CD4-positive, alpha-beta T cell (primary cell): ENCODE measurements around the gene ANKRD28. TPM values are rescaled to one million over a fixed set of nuclear protein-coding genes. Genes with fewer than 3 reads are reported as not detected.

Source experiments
- ATAC-seq: fragments of 200-7000 bp; cut with Tn5 transposase; one replicate; pipeline ENCODE4 v1.10.0; 2022; ENCODE audit warnings: mild to moderate bottlenecking; ENCODE audit not compliant: poor library complexity
- CTCF ChIA-PET: fragments of 350-600 bp; sonication (Branson Sonifier 250); formaldehyde crosslinking; loops from one replicate; lab custom pipeline; 2021; ENCODE audit warnings: antibody characterized with exemption, inconsistent platforms; lab: Charles Lee
- POLR2A ChIA-PET: fragments of 350-600 bp; sonication (Branson Sonifier 250); formaldehyde crosslinking; loops from one replicate; lab custom pipeline; 2021; ENCODE audit warnings: antibody characterized with exemption, inconsistent platforms; lab: Charles Lee
- DNase-seq, 14 experiments: peaks; one replicate each; pipeline ENCODE4 v3.0.0-alpha.2; 2013 to 2020; ENCODE audit warnings: mixed read lengths in 2 of 14
- H3K27ac ChIP-seq, 2 donors: one replicate each; pipeline versions ENCODE4 v1.5.1 to v1.7.0; 2013; ENCODE audit warnings: low read length in 2 of 2, low read depth in 1 of 2, mild to moderate bottlenecking in 1 of 2
- H3K27me3 ChIP-seq, 2 experiments: 1 replicate in 1 of 2; 2 replicates in 1 of 2; pipeline versions ENCODE4 v1.6.1 to v1.7.0; 2013; ENCODE audit warnings: low read length in 2 of 2, control low read depth in 1 of 2, mild to moderate bottlenecking in 1 of 2, moderate library complexity in 1 of 2; ENCODE audit not compliant: insufficient read depth in 2 of 2, control insufficient read depth in 1 of 2
- H3K36me3 ChIP-seq: one replicate; pipeline ENCODE4 v1.6.1; 2013; ENCODE audit warnings: low read length, control low read depth; ENCODE audit not compliant: insufficient read depth
- H3K4me1 ChIP-seq: one replicate; pipeline ENCODE4 v1.6.1; 2013; ENCODE audit warnings: low read length, control low read depth; ENCODE audit not compliant: insufficient read depth
- H3K4me3 ChIP-seq: one replicate; pipeline ENCODE4 v1.5.1; 2013; ENCODE audit warnings: mild to moderate bottlenecking, low read length, moderate library complexity
- H3K9me3 ChIP-seq, 2 experiments: 1 replicate in 1 of 2; 2 replicates in 1 of 2; pipeline versions ENCODE4 v1.6.1 to v1.7.0; 2013; ENCODE audit warnings: low read length in 2 of 2, mild to moderate bottlenecking in 2 of 2, control low read depth in 1 of 2, moderate library complexity in 1 of 2; ENCODE audit not compliant: control insufficient read depth in 1 of 2, insufficient read depth in 1 of 2
- H3K27ac Mint-ChIP-seq: one replicate; pipeline ENCODE4 v1.8.0; 2020; ENCODE audit warnings: mixed read lengths
- H3K27me3 Mint-ChIP-seq: one replicate; pipeline ENCODE4 v1.8.0; 2021; ENCODE audit warnings: mixed read lengths
- H3K36me3 Mint-ChIP-seq: one replicate; pipeline ENCODE4 v1.8.0; 2021; ENCODE audit warnings: low read depth, mixed read lengths
- H3K4me1 Mint-ChIP-seq: one replicate; pipeline ENCODE4 v1.8.0; 2021; ENCODE audit warnings: low read depth, mixed read lengths
- H3K4me3 Mint-ChIP-seq: one replicate; pipeline ENCODE4 v1.8.0; 2020; ENCODE audit warnings: mild to moderate bottlenecking, mixed read lengths
- H3K9me3 Mint-ChIP-seq: one replicate; pipeline ENCODE4 v1.8.0; 2020; ENCODE audit warnings: mixed read lengths
- CTCF ChIP-seq: fragments of 200-600 bp; IDR thresholded peaks from one replicate; pipeline ENCODE4 v1.8.0; 2022; ENCODE audit warnings: antibody characterized with exemption, mild to moderate bottlenecking
- intact Hi-C, 2 experiments: fragments of 100-400 bp; cut with DNase I in 1 of 2; cut with micrococcal nuclease in 1 of 2; formaldehyde crosslinking; loops; one replicate each; pipeline versions ENCODE4 v1.15.1 to v1.9.0; 2023 to 2025; cut with DNase I, micrococcal nuclease
- total RNA-seq, 174 experiments: library from RNA in 2 of 174; stranded (reverse) in 2 of 174; gene quantifications; one replicate each; pipeline ENCODE4 v1.2.3 and lab custom pipeline; 2021 to 2026

The ANKRD28 gene
- total RNA-seq, 2 experiments from 2014 or later, result 36.6 to 43.1 TPM

GRCh38 chr3:15800327-15800726 is 2.5 kb upstream of the ANKRD28 start:
- H3K27ac ChIP-seq, result peak overlapping the region in 1 of 2 donors; percentile 26
- ATAC-seq (no peak), DNase-seq (no peak)
- peaks cover 11% of the 10 kb centered on the region for H3K4me1 ChIP-seq
- peaks cover 4% of the 10 kb centered on the region for H3K36me3 Mint-ChIP-seq
- H3K27me3 ChIP-seq, result no peaks in the 10 kb centered on the region
- intact Hi-C loops, result loop anchor here in 1 of 2 experiments (5.0 kb wide), 1 partner anchor 33 kb away; no protein-coding TSS in a partner anchor
- no peak overlapping the region for H3K27ac Mint-ChIP-seq
- H3K4me3 Mint-ChIP-seq, result no peak overlapping the region
- no peaks in the 10 kb centered on the region for H3K9me3 ChIP-seq
- peaks cover 90% of the 10 kb centered on the region for H3K4me1 Mint-ChIP-seq
- CTCF ChIA-PET, result no interaction called here
- TF ChIP-seq CTCF, result no peak
- H3K4me3 ChIP-seq, result no peak overlapping the region
- POLR2A ChIA-PET, result no interaction called here
- H3K36me3 ChIP-seq, result no peaks in the 10 kb centered on the region
- H3K27me3 Mint-ChIP-seq, result no peaks in the 10 kb centered on the region
- H3K9me3 Mint-ChIP-seq, result no peaks in the 10 kb centered on the region

DNA sequence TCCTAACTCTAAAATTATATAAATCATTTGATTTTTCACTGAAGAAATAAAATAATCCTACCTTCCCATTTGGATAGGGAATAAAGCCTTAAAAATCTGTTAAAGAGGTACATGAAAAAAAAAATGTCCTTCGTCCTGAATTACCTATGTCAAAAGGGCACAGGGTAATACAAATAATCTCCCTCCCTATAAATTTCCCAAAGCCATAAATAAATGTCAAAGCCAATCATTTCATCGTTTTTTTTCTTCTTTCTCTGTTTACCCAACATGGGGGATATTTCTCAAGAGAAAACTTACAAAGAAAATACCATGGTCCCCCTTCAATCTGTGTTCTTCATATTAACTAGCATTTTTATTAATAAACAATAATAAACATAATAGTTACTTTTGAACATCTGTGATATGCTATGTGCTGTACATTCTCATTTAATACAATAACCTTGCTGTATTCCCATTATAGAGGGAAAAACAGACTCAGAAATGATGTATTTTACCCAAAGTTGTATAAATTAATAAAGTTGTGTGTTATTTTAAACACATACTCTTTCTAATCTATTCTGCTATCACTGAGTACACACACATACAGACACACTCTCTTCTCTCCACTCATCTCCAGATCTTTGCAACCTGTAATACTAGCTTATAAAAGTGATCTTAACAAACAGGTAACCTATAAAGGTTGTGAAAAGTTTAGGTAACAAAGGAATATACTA is 910 bp upstream of the ANKRD28 start:
- intact Hi-C loops, result no loop called here
- Mint-ChIP-seq H3K36me3 (peaks cover 12% of the 10 kb centered on the region), H3K27me3 (no peaks in the 10 kb centered on the region), H3K4me3 (no peak overlapping the region), H3K27ac (no peak overlapping the region), H3K9me3 (no peaks in the 10 kb centered on the region), H3K4me1 (peaks cover 87% of the 10 kb centered on the region)
- H3K4me3 ChIP-seq, result no peak overlapping the region
- ChIA-PET POLR2A (no interaction called here), CTCF (interaction anchor here (1.2 kb wide), 1 partner anchor 197 kb away, joined by 3 read pairs; the partner anchor contains the start of genes BTD and HACL1)
- no peak for TF ChIP-seq CTCF
- no peaks in the 10 kb centered on the region for H3K9me3 ChIP-seq
- peaks cover 5% of the 10 kb centered on the region for H3K36me3 ChIP-seq
- ATAC-seq (no peak), DNase-seq (no peak)
- no peaks in the 10 kb centered on the region for H3K27me3 ChIP-seq
- H3K4me1 ChIP-seq, result peaks cover 8% of the 10 kb centered on the region
- H3K27ac ChIP-seq, result no peak overlapping the region

DNA sequence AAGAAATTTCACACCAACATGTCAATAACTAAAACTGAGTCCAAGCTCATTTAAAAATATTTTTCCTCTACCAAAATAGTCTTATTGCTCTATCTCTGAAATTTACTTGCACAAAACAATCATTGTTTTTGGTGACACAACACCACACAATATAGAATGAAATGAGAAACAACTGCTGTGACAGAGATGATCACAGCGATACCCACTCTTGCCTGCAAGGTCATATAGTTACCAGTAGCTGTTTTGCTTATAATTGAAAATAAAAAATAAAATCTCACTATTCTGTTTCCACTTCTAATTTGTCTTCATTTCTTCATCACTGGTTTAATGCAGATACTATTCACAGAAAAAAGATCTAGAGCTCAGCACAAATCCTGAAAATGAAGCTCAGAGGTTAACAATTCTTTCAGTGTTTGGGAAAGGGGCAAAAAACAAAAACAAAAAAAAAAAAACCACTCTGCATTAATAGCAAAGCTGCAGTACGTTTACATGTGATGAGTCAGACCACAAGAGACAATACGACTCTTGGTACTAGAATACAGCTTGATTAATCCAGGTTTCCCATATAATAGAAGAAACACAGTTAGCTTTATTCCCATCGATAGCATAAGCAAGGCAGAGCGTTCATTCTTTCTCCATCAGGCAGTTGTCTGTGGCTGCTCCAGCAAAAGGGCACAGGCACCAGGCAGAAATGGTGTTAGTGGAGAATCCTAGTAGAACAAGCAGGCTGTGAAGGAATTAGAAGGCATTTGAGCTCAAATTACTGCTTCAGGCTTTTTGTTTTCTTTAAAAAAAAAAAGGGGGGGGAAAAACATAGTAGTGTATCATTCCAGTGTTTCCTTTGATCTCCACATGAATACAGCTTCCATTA is 773 bp downstream of the ANKRD28 start:
- ATAC-seq (peak; percentile 33), DNase-seq (peak in 2 of 14 experiments; percentile 50 to 53)
- H3K27ac ChIP-seq, result peak overlapping the region; percentile 21 to 73
- H3K4me3 ChIP-seq, result peak overlapping the region; percentile 48
- TF ChIP-seq CTCF, result no peak
- peaks cover 5% of the 10 kb centered on the region for H3K36me3 ChIP-seq
- intact Hi-C loops, result no loop called here
- Mint-ChIP-seq H3K27ac (peak overlapping the region; percentile 70), H3K36me3 (peaks cover 24% of the 10 kb centered on the region), H3K9me3 (no peaks in the 10 kb centered on the region), H3K27me3 (no peaks in the 10 kb centered on the region), H3K4me1 (peaks cover 80% of the 10 kb centered on the region), H3K4me3 (peak overlapping the region; percentile 80)
- H3K9me3 ChIP-seq, result no peaks in the 10 kb centered on the region
- H3K27me3 ChIP-seq, result no peaks in the 10 kb centered on the region
- POLR2A ChIA-PET, result interaction anchor here (0.8 to 1.1 kb wide), 3 partner anchors 14 to 195 kb away, joined by 3 read pairs; partner anchors contain the start of gene BTD
- CTCF ChIA-PET, result interaction anchor here (1.5 to 2.0 kb wide), 3 partner anchors 10 to 166 kb away, joined by 4 to 5 read pairs (median 5); no protein-coding TSS in a partner anchor
- H3K4me1 ChIP-seq, result peaks cover 10% of the 10 kb centered on the region
